ENCODE results near the gene CIROP. TPM values are rescaled to one million over a fixed set of nuclear protein-coding genes. Genes with fewer than 3 reads are reported as not detected.

The CIROP gene
- total and polyA plus RNA-seq, 2 donors (not counting 1 experiment from before 2014, with no cell fraction given), result not detected

DNA sequence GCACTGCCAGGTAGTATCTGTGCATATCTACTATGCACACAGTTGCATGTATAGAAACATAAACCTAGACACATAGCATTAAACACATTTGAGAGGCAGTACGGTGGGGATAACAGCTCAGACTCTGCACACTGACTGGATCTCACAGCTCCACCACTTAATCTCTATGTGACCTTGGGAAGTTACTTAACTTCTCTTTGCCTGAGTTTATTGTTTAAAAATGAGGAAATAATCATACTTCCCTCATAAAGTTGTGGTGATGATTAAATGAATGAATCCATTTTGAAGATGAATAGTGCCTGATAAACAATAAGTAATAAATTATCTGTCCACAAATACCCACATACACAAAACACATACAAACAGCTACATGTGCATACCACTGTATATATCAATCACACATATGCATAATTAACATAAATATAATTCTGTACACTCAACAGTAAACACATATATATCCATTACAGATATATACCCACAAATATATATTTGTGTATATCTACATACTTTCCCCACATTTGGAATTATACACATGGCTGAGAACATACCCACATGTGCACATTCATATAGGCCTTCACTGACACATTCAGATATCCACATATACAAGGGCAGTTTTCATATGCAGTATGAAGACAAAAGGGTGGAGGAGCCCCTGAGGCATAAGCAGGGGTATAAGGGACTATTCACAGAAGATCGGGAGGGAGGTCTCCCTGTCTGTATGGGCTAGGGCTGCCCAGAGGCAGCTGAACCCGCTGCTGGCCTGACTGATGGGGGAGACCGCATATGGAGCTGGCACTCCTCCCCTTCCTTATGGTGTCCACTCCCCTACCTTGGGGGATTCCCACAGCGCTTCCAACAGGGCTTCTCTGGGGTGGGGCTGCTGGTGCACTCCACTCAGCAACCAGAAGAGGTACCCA lies 53.4 kb downstream of the CIROP start:
- no peak for ATAC-seq (ENCODE audit: low read depth)
- intact Hi-C loops (cut with micrococcal nuclease), result loop anchor here (10.0 kb wide), 2 partner anchors 667 to 747 kb away; no protein-coding TSS in a partner anchor
- H3K9me3 Mint-ChIP-seq (ENCODE audit: insufficient read depth), result no peaks in the 10 kb centered on the region
- no peak for DNase-seq
- Histone ChIP-seq H3K27me3 (replicated peaks in 1 of 4; ENCODE audit: control extremely low read depth in 1 of 4, control insufficient read depth in 3 of 4, insufficient read depth in 4 of 4, low read length in 3 of 4) (no peaks in the 10 kb centered on the region), H3K4me2 (replicated peaks; ENCODE audit: low read depth, low read length, poor library complexity, severe bottlenecking) (no peak overlapping the region), H3K4me3 (ENCODE audit: control extremely low read depth in 1 of 5, extremely low read depth in 1 of 5, insufficient read depth in 1 of 5, low read depth in 2 of 5, low read length in 4 of 5) (no peak overlapping the region), H3K27ac (ENCODE audit: low read length in 2 of 2) (no peak overlapping the region), H2AFZ (ENCODE audit: insufficient read depth, low read depth, low read length, poor library complexity, severe bottlenecking) (no peak overlapping the region), H3K9ac (ENCODE audit: low read length) (no peak overlapping the region), H3K79me2 (ENCODE audit: control insufficient read depth, insufficient read depth, low read length) (no peaks in the 10 kb centered on the region), H4K20me1 (ENCODE audit: control insufficient read depth, insufficient read depth, low read length, poor library complexity, severe bottlenecking) (no peaks in the 10 kb centered on the region), H3K4me1 (ENCODE audit: control insufficient read depth in 2 of 2, insufficient read depth in 2 of 2, low read length in 2 of 2) (peaks cover 3 to 5% of the 10 kb centered on the region in 2 donors), H3K9me3 (ENCODE audit: control extremely low read depth in 1 of 3, control insufficient read depth in 2 of 3, insufficient read depth in 1 of 3, low read length in 2 of 3) (no peaks in the 10 kb centered on the region), H3K36me3 (replicated peaks in 1 of 2; ENCODE audit: control extremely low read depth in 1 of 2, control insufficient read depth in 1 of 2, extremely low read depth in 1 of 2, insufficient read depth in 2 of 2, low read length in 1 of 2) (no peaks in the 10 kb centered on the region)
- ChIA-PET POLR2A (no interaction called here), CTCF (interaction anchor here (1.1 to 19.1 kb wide), 3 partner anchors 9 to 66 kb away, joined by 3 to 1134 read pairs (median 4); partner anchors contain the start of gene AJUBA)
- peaks cover 8% of the 10 kb centered on the region for H3K4me1 Mint-ChIP-seq
- TF ChIP-seq EZH2 (IDR thresholded peaks at IDR 0.05; ENCODE audit: borderline replicate concordance, insufficient read depth, low read depth, low read length, poor library complexity, severe bottlenecking), result no peak
- TF ChIP-seq, protein P1, sequence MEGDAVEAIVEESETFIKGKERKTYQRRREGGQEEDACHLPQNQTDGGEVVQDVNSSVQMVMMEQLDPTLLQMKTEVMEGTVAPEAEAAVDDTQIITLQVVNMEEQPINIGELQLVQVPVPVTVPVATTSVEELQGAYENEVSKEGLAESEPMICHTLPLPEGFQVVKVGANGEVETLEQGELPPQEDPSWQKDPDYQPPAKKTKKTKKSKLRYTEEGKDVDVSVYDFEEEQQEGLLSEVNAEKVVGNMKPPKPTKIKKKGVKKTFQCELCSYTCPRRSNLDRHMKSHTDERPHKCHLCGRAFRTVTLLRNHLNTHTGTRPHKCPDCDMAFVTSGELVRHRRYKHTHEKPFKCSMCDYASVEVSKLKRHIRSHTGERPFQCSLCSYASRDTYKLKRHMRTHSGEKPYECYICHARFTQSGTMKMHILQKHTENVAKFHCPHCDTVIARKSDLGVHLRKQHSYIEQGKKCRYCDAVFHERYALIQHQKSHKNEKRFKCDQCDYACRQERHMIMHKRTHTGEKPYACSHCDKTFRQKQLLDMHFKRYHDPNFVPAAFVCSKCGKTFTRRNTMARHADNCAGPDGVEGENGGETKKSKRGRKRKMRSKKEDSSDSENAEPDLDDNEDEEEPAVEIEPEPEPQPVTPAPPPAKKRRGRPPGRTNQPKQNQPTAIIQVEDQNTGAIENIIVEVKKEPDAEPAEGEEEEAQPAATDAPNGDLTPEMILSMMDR (IDR thresholded peaks at IDR 0.05), result no peak
- H3K4me3 Mint-ChIP-seq, result no peak overlapping the region
- H3K27me3 Mint-ChIP-seq, result no peaks in the 10 kb centered on the region
- 80% methylated on average over 2 of the region's 5 CpGs for WGBS (ENCODE audit: insufficient coverage)
- no peak overlapping the region for H3K27ac Mint-ChIP-seq

Other genes with a start within 250 kb of the CIROP start
- gene LRP10, start 233.2 kb downstream of the CIROP start, total RNA-seq, result 99.7 and 104 TPM in 2 replicates
- 79.2 and 120 TPM in 2 replicates for gene LRP10, start 233.2 kb downstream of the CIROP start, polyA plus RNA-seq
- gene REM2, start 221.8 kb downstream of the CIROP start, total RNA-seq, result 5.5 and 5.6 TPM in 2 replicates
- 12.9 and 21.7 TPM in 2 replicates for gene REM2, start 221.8 kb downstream of the CIROP start, polyA plus RNA-seq
- 165 and 188 TPM in 2 replicates for gene RBM23, start 185.8 kb downstream of the CIROP start, total RNA-seq
- 60.7 and 114 TPM in 2 replicates for gene RBM23, start 185.8 kb downstream of the CIROP start, polyA plus RNA-seq
- gene PRMT5, start 175.6 kb downstream of the CIROP start, total RNA-seq, result 38.8 and 48.6 TPM in 2 replicates
- gene PRMT5, start 175.6 kb downstream of the CIROP start, polyA plus RNA-seq, result 44.0 and 50.4 TPM in 2 replicates
- 33.1 and 39.3 TPM in 2 replicates for gene HAUS4, start 147.9 kb downstream of the CIROP start, total RNA-seq
- 28.4 and 33.6 TPM in 2 replicates for gene HAUS4, start 147.9 kb downstream of the CIROP start, polyA plus RNA-seq
- 0.83 and 1.6 TPM in 2 replicates for gene AJUBA, start 122.4 kb downstream of the CIROP start, total RNA-seq
- 0.14 TPM in 1 of 2 replicates, not detected in the other for gene AJUBA, start 122.4 kb downstream of the CIROP start, polyA plus RNA-seq
- 17.9 and 19.4 TPM in 2 replicates for gene C14orf93, start 94.8 kb downstream of the CIROP start, total RNA-seq
- gene C14orf93, start 94.8 kb downstream of the CIROP start, polyA plus RNA-seq, result 26.8 and 29.4 TPM in 2 replicates
- gene PSMB5, start 70.1 kb downstream of the CIROP start, total RNA-seq, result 29.0 and 31.9 TPM in 2 replicates
- 10.7 and 16.5 TPM in 2 replicates for gene PSMB5, start 70.1 kb downstream of the CIROP start, polyA plus RNA-seq
- not detected in 2 replicates for gene PSMB11, start 62.8 kb downstream of the CIROP start, total RNA-seq
- gene PSMB11, start 62.8 kb downstream of the CIROP start, polyA plus RNA-seq, result not detected in 2 replicates
- 0.96 and 1.2 TPM in 2 replicates for gene CDH24, start 47.5 kb downstream of the CIROP start, total RNA-seq
- gene CDH24, start 47.5 kb downstream of the CIROP start, polyA plus RNA-seq, result 1.0 and 2.1 TPM in 2 replicates
- 359 and 364 TPM in 2 replicates for gene ACIN1, start 9.9 kb downstream of the CIROP start, total RNA-seq
- gene ACIN1, start 9.9 kb downstream of the CIROP start, polyA plus RNA-seq, result 178 and 228 TPM in 2 replicates
- 30.6 and 38.5 TPM in 2 replicates for gene C14orf119, start 9.5 kb downstream of the CIROP start, total RNA-seq
- 6.6 and 12.2 TPM in 2 replicates for gene C14orf119, start 9.5 kb downstream of the CIROP start, polyA plus RNA-seq
- gene CEBPE, start 14.3 kb upstream of the CIROP start, total RNA-seq, result 0.37 TPM in 1 of 2 replicates, not detected in the other
- 0.26 and 0.45 TPM in 2 replicates for gene CEBPE, start 14.3 kb upstream of the CIROP start, polyA plus RNA-seq
- 0.85 and 1.1 TPM in 2 replicates for gene SLC7A8, start 78.7 kb upstream of the CIROP start, total RNA-seq
- gene SLC7A8, start 78.7 kb upstream of the CIROP start, polyA plus RNA-seq, result 0.19 and 0.25 TPM in 2 replicates
- not detected in 2 replicates for gene RNF212B, start 132.9 kb upstream of the CIROP start, total RNA-seq
- not detected in 2 replicates for gene RNF212B, start 132.9 kb upstream of the CIROP start, polyA plus RNA-seq
- gene HOMEZ, start 181.1 kb upstream of the CIROP start, total RNA-seq, result 15.5 TPM in 2 replicates
- gene HOMEZ, start 181.1 kb upstream of the CIROP start, polyA plus RNA-seq, result 3.2 and 4.2 TPM in 2 replicates
- 74.8 and 76.7 TPM in 2 replicates for gene PPP1R3E, start 197.9 kb upstream of the CIROP start, total RNA-seq
- gene PPP1R3E, start 197.9 kb upstream of the CIROP start, polyA plus RNA-seq, result 56.9 and 57.2 TPM in 2 replicates
- 12.9 and 17.8 TPM in 2 replicates for gene BCL2L2, start 201.8 kb upstream of the CIROP start, total RNA-seq
- 5.4 and 8.2 TPM in 2 replicates for gene BCL2L2, start 201.8 kb upstream of the CIROP start, polyA plus RNA-seq
- 280 and 293 TPM in 2 replicates for gene PABPN1, start 216.5 kb upstream of the CIROP start, total RNA-seq
- 283 and 341 TPM in 2 replicates for gene PABPN1, start 216.5 kb upstream of the CIROP start, polyA plus RNA-seq
- 0.89 and 0.97 TPM in 2 replicates for gene SLC22A17, start 247.9 kb upstream of the CIROP start, total RNA-seq
- gene SLC22A17, start 247.9 kb upstream of the CIROP start, polyA plus RNA-seq, result 0.92 and 0.97 TPM in 2 replicates